Endometrium (tissue), 2 donors: ENCODE measurements around the gene NXF1.
"Not testable (repeated sequence)": the region's sequence is repeated elsewhere in the genome, so short reads cannot be mapped to it uniquely, and the experiment has no call there.

Source experiments
- FAIRE-seq: peaks from 2 replicates; lab custom pipeline; 2012; peaks lifted over from hg19 to GRCh38; lab: Jason Lieb, UNC
- donor health status: control.
- donor health status: control.

The NXF1 gene

DNA sequence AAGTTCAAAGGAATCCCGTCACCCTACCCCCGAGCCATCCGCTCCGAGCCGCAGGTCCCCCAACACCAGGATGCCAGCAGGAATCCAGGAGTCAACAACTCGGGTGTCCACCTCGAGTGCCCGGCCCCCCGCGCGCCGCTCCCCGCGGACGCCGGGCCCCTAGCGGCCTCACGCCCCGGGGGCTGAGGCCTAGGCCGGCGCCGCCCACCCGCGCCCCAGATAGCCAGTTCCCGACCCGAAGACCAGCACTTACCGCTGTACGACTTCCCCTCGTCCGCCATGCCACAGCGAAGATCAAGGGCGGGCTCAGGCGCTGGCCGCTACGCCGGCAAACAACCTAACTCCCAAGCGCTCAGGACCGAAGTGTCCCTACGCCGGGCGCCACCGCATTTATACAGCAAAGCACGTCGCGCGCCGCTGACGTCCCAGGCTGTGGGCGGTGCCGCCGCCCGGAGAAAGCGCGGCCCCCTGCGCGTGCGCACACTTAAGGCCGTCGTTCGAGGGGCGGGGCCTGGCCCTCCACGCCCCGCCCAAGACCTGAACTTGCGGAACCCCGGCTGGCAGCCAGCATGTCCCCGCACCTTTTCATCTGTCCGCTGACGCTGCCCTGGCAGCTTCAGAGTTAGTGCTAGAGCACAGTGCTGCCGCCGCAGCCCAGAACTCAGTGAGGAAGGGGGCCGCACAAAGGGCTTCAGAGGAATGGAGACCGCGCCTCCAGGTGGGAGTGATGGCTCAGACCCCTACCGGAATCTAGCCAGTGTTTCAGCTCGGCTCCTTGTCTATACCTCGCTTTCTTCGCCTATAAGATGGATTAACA is at the start of gene NXF1:
Gene NXF1 (minus strand): TSS at position 365 of the 817 bp plus-strand sequence. CDS start 84 bp downstream, at position 281.
- no peak for FAIRE-seq

DNA sequence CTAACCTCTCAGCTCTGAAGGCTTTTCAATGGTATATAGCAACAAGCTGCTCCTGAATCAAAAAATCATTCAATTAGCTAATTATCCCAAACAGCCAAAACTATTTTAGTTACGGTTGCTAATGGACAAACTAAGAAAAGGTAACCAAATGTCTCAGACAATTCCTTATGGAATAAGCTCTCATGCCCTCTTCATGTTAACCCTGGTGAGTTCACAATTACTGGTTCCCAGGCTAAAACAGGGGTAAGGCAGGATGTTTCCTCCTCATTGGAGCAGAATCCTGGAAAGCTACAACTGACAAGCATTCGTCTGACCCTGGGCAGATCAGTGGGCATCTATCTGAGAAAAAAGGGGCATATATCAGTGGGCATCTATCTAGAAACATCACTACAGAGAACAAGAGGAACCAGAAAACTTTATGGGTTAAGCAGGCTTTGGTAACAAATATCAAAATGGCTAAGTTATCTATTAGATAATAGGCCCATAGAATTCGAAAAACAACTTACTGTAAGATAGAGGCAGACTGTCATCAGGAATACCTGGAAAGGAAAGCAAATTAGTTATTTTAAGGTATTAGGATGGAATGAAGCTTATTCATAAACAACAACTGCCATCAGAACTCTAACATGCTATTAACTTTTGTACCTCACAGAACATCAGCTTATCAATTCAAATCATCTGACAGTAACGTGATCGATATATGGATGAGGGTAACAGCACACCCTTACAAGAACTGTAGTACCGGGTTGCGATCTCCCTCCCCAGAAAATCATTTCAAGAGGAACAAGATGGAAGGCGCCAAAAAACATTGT is 49.0 kb upstream of the NXF1 start:
- FAIRE-seq, result no peak

DNA sequence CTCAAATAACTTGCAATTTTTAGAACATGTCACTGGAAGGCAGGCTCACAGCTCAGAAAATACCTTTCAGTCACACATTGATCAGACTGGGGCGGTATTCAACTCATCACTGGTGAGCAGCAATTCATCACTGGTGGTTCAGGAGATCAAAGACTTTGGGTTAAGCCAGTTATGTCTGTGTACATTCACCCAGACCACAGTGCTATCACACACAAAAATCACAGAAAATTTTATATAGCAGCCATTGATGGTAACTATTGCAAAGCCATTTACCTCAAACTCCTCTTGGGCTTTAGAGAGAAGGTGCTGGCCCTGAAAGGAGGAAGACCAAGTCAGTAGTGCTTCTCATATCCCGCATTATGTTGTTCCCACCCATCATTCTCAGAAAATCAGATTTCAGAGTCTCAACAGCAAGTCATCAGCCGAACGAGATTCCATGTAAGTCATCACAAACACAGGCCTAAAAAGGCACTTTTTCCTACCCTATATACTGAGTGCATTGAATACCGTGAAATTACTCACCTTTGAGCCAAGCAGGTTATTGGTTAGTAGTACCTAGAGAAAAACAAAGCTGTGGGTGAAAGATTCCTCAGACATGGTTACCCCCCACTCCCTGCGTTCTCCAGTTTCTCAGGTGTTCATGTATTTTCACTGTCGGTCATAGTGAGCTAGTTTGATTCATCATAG is 48.2 kb upstream of the NXF1 start:
- FAIRE-seq, result no peak

DNA sequence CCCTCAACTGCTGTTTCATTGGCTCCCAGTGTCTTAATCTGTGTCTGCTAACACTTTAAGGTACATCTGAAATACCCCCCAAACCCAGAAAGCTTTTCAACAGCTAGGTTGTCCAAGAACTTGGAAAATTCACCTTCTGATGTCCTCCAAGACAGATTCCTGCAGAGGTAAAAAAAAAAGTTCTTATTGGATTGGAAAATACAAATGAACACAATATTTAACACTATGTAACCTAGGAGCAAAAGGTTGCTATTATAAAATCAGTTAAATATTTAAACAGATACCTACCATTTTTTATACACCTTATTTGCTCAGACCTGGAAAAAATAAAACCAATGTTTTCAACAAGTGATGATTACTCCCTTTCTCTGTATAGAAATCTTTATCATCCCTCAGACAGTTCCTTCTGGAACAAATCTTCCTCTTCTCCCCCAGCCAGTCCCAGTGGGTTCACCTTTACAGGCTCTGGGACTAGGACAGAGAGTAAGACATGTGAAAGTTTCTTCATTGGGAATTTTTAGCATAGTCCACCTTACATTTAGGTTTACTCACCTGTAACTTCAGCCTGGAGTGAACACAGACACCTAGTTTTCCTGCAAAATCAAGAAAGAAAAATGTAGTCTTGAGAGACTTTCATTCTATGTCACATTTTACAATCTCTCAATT is 47.4 kb upstream of the NXF1 start:
- FAIRE-seq, result no peak

DNA sequence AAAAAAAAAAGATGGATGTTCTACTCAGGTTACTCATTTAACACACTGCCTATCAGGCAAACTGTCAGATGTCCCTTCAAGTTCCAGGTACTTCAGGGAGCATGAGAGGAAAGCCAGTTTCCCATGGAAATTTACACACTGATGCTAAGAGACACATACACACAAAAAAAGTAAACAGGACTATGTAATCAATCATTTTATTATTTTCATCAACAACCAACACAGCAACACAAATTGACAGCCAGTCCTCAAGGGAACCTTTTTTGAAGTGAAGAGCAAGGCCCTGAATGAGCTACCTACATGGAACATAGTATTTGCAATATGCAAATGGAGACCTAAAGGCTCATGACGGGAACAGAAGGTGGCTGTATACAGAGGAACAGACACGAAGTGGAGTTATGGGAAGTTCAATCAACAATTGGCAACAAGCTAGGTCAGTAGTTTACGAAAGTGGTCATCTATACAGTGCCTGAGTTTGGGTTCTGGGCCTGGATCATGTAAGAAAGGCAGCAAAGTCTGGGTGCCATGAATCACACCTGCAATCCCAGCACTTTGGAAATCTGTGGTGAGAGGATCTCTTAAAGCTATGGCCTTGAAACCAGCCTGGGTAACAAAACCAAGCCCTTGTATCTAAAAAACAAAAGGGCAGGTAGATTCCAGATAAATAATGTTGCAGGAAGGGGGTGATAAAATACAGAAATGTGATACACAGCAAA is 46.7 kb upstream of the NXF1 start:
- FAIRE-seq, result no peak

DNA sequence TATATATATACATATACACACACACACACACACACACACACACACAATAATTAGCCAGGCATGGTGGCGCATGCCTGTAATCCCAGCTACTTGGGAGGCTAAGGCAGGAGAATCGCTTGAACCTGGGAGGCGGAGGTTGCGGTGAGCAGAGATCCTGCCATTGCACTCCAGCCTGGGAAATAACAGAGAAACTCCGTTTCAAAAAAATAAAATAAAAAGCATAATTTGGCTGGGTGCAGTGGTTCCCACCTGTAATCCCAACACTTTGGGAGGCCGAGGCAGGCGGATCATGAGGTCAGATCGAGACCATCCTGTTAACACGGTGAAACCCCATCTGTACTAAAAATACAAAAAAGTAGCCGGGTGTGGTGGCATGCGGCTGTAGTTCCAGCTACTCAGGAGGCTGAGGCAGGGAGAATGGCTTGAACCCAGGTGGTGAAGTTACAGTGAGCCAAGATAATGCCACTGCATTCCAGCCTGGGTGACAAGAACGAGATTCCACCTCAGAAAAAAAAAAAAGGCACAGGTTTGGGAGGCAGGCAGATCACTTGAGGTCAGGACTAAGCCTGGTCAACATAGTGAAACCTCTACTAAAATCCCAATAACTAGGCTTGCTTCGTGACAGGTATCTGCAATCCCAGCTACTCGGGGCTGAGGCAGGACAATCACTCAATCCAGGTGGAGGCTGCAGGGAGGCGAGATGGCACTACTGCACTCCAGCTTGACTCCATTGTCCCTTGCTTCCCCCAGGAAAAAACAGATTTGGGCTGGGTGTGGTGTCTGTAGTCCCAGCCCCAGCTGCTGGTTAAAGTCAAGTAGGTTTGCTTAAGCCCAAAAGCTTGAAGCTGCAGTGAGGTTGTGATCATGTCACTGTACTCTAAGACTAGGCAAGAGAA is 45.9 kb upstream of the NXF1 start:
- FAIRE-seq, result no peak

DNA sequence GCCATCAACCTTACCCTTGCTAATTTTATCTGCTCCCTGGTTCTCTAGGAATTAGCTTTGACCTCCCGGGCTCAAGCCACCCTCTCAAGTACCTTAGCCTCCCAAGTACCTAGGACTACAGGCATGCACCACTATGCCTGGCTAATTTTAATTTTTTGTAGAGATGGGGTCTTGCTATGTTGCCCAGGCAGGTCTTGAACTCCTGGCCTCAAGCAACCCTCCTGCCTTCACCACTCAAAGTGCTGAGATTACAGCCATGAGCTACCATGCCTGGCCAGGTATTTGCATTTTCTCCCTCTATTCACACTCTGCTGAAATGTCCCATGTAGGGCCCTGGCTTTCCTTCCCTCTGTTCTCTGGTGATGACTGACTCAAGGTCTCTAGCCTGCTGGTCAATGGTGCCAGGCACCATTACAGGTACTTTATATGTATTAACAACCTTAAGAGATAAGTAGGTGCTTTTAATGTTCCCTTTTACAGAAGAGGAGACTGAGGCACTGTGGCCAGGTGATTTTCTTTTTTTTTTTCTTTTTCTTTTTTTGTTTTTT is 42.6 kb upstream of the NXF1 start:
- no peak for FAIRE-seq

DNA sequence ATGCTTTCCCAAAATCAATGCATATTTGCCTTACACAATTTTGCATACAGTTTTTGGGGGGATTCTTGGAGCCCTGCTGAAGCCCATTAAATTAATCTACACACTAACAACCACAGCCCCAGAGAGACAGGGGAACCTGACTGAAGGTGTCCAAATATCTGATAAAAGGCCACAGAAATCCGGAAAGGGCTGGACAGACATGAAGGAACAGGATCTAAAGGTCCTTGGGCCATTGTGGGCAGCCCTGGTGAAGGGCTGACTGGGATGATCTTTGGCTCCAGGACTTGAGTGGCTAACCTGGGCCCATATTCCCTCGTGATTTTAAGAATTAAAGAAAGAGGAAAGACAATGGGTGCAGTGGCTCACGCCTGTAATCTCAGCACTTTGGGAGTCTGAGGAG is 40.9 kb upstream of the NXF1 start:
- FAIRE-seq, result no peak

DNA sequence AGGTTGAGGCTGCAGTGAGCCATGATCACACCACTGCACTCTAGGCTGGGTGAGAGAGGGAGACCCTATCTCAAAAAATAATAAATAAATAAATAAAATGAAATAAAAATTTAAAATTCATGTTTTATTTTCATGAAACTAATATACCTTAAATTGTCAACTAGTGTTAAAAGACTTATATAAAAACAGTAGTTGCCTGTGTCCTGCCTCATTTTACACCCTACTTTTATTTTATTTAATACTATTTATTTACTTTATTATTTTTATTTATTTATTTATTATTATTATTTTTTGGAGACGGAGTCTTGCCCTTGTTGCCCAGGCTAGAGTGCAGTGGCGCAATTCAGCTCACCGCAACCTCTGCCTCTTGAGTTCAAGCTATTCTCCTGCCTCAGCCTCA is 38.9 kb upstream of the NXF1 start:
- no peak for FAIRE-seq

DNA sequence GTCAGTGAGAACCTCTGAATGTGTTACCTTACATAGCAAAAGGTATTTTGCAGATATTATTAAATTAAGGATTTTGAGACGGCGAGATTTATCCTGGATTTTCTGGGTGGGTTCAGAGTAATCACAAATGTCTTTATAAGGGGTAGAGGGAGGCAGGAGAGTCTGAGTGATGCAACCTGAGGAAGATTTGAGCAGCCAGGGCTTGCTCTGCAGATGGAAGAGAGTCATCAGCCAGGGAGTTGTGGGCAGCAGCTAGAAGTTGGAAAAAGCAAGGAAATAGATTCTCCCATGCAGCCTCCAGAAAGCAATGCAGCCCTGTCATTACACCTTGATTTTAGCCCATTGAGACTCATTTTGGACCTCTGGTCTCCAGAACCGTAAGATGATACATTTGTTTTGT is 38.2 kb upstream of the NXF1 start:
- FAIRE-seq, result no peak

DNA sequence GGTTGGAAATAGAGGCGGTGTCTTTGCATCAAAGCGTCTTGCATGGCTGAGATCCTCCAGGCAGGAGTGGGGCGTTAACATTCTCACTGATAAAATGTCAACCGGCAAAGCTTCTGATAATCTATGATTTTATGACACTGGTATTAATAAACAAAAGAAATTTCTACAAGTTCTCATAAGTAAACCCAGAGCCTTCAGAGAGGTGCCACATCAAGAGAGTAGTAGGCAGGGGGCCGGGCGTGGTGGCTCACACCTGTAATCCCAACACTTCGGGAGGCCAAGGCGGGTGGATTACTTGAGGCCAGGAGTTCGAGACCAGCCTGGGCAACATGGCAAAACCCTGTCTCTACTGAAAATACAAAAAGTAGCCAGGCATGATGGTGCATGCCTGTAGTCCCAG is 37.7 kb upstream of the NXF1 start:
- FAIRE-seq, result not testable (repeated sequence)

DNA sequence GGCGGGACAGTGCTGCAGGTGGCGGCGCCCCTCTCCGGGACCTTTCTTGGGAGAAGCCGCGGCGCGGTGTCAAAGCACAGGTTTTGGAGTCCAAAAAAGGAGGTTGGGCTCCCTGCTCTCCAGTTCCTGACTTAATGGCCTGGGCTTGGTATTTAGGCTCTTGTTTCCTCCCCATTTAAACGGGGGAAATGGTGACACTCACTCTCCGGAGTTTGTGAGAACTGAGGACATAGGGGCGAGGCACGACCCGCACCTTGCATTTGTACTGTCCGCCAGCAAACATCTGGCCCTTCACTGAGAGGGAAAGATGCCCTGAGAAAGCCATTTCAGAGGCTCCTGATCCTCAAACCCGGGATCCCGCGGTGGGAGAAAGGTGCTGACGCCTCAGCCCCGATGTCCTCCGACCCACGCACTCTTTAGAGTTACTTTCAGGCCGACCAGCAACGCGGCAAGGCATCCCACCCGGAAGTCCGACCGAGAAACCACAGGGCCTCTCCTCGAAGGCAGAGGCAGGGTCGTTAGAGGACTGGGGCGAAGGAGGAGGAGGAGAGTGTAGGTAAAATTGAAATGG is 37.0 kb upstream of the NXF1 start:
- no peak for FAIRE-seq

DNA sequence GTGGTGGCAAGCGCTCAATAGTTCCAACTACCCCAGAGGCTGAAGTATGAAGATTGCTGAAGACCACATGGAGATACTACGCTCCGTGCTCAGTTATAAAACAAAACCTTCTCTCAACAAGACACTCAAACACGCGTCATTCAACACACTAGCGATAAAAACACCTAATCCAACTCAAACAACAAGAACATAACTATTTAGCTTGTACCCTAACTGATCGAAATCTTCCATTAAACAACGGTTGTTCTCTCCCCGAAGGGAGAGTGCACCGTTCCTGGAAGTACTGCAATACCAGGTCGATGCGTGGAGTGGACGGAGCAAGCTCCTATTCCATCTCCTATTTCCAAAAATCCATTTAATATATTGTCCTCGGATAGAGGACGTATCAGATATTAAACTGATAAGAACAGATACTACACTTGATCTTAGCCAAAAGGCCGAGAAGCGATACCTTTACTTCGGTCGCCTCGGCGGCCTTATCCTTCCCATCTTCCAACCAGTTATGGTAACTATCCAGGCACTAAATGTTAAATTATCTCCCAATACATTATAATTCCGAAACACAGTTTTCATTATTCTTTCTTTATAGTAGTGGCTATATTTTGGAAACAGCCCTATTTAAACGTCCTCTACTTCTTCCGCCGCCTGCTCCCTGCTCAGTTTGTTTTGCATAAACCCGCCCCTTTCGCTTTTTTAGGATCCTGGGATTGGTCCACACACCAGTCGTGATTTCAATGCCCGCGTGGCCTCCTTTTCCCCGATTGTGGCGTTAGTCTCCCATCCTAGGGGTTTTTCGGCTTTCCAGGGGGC is 36.3 kb upstream of the NXF1 start:
- peak; percentile 100 for FAIRE-seq

DNA sequence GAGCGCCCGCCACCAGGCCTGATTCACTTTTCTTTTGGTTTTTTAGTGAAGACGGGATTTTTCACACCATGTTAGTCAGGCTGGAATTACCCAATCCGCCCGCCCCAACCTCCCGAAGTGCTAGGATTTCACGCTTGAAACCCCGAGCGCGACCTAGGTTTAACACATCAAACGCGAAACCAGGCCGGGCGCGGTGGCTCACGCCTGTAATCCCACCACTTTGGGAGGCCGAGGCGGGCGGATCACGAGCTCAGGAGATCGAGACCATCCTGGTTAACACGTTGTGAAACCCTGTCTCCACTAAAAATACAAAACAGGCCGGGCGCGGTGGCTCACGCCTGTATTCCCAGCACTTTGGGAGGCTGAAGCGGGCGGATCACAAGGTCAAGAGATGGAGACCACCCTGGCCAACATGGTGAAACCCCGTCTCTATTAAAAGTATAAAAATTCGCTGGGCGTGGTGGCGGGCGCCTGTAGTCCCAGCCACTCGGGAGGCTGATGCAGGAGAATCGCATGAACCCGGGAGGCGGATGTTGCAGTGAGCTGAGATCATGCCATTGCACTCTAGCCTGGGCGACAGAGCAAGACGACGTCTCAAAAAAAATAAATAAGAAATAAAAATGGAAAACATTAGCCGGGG is 35.6 kb upstream of the NXF1 start:
- not testable (repeated sequence) for FAIRE-seq

DNA sequence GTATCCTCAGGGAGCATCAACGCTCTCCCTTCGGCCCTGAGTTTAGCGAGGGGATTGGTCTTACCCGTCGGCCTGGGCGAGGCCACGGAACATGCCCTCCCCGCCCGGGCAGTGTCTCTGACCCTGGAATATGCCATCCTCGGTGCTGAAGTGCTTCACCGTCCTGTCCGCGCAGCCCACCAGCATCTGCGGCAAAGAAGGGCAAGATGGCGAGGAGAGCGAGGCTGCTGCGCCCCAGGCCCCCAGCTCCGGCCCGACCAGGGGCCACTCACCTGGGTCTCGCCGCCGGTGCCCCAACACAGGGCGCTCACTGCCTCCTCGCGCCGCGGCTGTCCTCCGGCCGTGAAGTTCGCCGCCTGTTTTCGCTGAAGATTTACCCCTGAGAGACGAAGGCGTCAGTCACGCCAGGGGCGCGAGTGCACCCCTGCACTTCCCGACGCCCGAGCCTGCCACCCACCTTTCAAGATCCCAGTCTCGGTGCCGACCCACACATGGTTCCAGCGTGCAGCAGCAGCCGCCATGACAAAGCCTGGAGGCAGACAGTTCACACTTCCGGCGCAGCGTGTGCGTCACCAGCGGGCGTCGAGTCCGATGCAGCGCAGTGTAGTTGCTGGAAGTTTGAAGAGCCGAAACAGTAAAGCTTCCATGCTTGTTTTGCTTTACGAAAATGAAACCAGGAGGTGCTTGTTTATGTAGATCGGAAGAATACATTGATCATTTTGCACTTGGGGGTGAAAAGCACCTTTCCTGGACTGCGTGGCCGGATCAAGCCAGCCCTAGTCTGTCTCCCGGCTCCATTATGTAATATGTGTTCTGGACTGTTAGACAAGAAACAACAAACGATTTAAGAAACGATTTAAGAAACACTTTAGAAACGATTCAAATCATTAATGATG is 34.1 kb upstream of the NXF1 start, which contains the start of gene WDR74:
Gene WDR74 (minus strand): TSS at position 541 of the 896 bp plus-strand sequence. CDS start 20 bp downstream, at position 521.
- FAIRE-seq, result no peak

DNA sequence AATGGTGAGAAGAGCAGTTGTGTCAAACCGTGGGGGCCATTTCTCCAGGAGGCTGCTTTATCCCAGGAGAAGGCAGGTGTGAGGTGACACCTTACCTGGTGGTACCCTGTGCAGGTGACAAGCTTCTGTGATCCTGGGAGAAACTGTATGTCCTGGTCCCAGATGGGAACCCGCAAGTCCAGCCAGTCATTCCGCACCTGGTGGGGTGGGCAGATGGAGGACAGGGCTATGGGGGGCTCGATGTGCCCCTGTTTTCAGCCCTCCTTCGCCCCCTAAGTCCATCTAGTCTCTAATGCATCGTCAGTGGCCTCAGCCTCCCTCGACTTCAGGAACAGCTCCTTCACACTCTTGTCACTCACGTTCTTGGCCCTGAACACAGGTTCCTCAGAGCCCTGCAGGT is 30.1 kb upstream of the NXF1 start:
- no peak for FAIRE-seq
